Hematopoietic multipotent progenitor cell (in vitro differentiated cells): ENCODE data around the gene SMAD3. TPM values are rescaled to one million over a fixed set of nuclear protein-coding genes. Genes with fewer than 3 reads are reported as not detected.
"Not testable (repeated sequence)": the region's sequence is repeated elsewhere in the genome, so short reads cannot be mapped to it uniquely, and the experiment has no call there.

ENCODE experiments used
- DNase-seq, 3 donors: peaks; one replicate each; pipeline ENCODE4 v3.0.0-alpha.2; 2011 to 2015; ENCODE audit warnings: low read depth in 2 of 3, low spot score in 2 of 3
- total RNA-seq: library from RNA; depleted of rRNA; stranded (reverse); fragments of >200 nt; gene quantifications from one replicate; pipeline ENCODE4 v1.2.3, GENCODE V29; 2012

SMAD3 gene
- total RNA-seq, 1 donor, result 54.7 TPM

GRCh38 chr15:67061811-67062368 is 3.5 kb upstream of the SMAD3 start:
- DNase-seq, result no peak

GRCh38 chr15:67062369-67062985 is 2.9 kb upstream of the SMAD3 start:
- DNase-seq, result no peak

- no peak for DNase-seq
Measured at GRCh38 chr15:67063689-67064606, 1.5 kb upstream of the SMAD3 start.

GRCh38 chr15:67064607-67065530 is 533 bp upstream of the SMAD3 start:
- DNase-seq, result peak in 1 of 3 donors; percentile 49

- no peak for DNase-seq
Measured at GRCh38 chr15:67066041-67066958, 898 bp downstream of the SMAD3 start.

GRCh38 chr15:67066959-67067853 is 1.8 kb downstream of the SMAD3 start:
- no peak for DNase-seq

GRCh38 chr15:67067930-67068551 is 2.6 kb downstream of the SMAD3 start:
- DNase-seq, result peak in 1 of 3 donors; percentile 45

GRCh38 chr15:67068710-67069400 is 3.5 kb downstream of the SMAD3 start:
- DNase-seq, result no peak

GRCh38 chr15:67070150-67070549 is 4.7 kb downstream of the SMAD3 start:
- DNase-seq, result no peak

- DNase-seq, result no peak
Measured at GRCh38 chr15:67070892-67071664, 5.7 kb downstream of the SMAD3 start.

GRCh38 chr15:67072442-67072841 is 7.0 kb downstream of the SMAD3 start:
- DNase-seq, result no peak

- no peak for DNase-seq
Measured at GRCh38 chr15:67072958-67073357, 7.6 kb downstream of the SMAD3 start.

GRCh38 chr15:67074886-67075229 is 9.5 kb downstream of the SMAD3 start:
- no peak for DNase-seq

GRCh38 chr15:67075555-67076135 is 10.2 kb downstream of the SMAD3 start:
- DNase-seq, result not testable (repeated sequence)

GRCh38 chr15:67076147-67076843 is 10.9 kb downstream of the SMAD3 start:
- DNase-seq, result no peak

GRCh38 chr15:67077641-67078215 is 12.3 kb downstream of the SMAD3 start:
- no peak for DNase-seq
